OCI-LY1 (cell line): ENCODE measurements around the gene MRC2.

Experiments
- H2AFZ ChIP-seq: fragments of 200-600 bp; sonication (generic), shearing (Covaris generic); 2 replicates; pipeline ENCODE4 v1.6.0; 2014; ENCODE audit warnings: antibody characterized with exemption, mild to moderate bottlenecking, low read length
- H3F3A ChIP-seq: fragments of 200-600 bp; sonication (generic), shearing (Covaris generic); 2 replicates; pipeline ENCODE4 v1.6.0; 2014; ENCODE audit warnings: mild to moderate bottlenecking, antibody characterized with exemption, low read length, moderate library complexity; ENCODE audit not compliant: insufficient read depth
- H3K27ac ChIP-seq: fragments of 200-600 bp; sonication (generic); 2 replicates; pipeline ENCODE4 v1.5.1; 2014; ENCODE audit warnings: low read length, mixed run types, mild to moderate bottlenecking, low read depth; ENCODE audit not compliant: poor library complexity, severe bottlenecking
- H3K27me3 ChIP-seq: fragments of 200-600 bp; sonication (generic); 2 replicates; pipeline ENCODE4 v1.6.0; 2014; ENCODE audit warnings: antibody characterized with exemption, mild to moderate bottlenecking, low read length, moderate library complexity; ENCODE audit not compliant: insufficient read depth
- H3K36me3 ChIP-seq: fragments of 200-600 bp; sonication (generic); 2 replicates; pipeline ENCODE4 v1.6.1; 2014; ENCODE audit warnings: mild to moderate bottlenecking, antibody characterized with exemption, low read length, moderate library complexity, mixed read lengths; ENCODE audit not compliant: insufficient read depth
- H3K4me1 ChIP-seq: fragments of 200-600 bp; sonication (generic); 2 replicates; pipeline ENCODE4 v1.5.1; 2014; ENCODE audit warnings: mild to moderate bottlenecking, low read length, moderate library complexity; ENCODE audit not compliant: insufficient read depth, severe bottlenecking
- H3K4me2 ChIP-seq: fragments of 200-600 bp; sonication (generic), shearing (Covaris generic); 2 replicates; pipeline ENCODE4 v1.6.1; 2014; ENCODE audit warnings: low read length
- H3K4me3 ChIP-seq: fragments of 200-600 bp; sonication (generic); 2 replicates; pipeline ENCODE4 v1.5.1; 2014; ENCODE audit warnings: low read length, low read depth, mild to moderate bottlenecking, mixed read lengths; ENCODE audit not compliant: poor library complexity, severe bottlenecking
- H3K79me2 ChIP-seq: fragments of 200-600 bp; shearing (Covaris generic); 2 replicates; pipeline ENCODE4 v1.6.1; 2016; ENCODE audit warnings: mixed run types, low read length, mixed read lengths; ENCODE audit not compliant: insufficient read depth
- H3K9ac ChIP-seq: fragments of 200-600 bp; sonication (generic), shearing (Covaris generic); 2 replicates; pipeline ENCODE4 v1.6.1; 2014; ENCODE audit warnings: mild to moderate bottlenecking, low read length, mixed read lengths
- H3K9me2 ChIP-seq: fragments of 200-600 bp; sonication (generic), shearing (Covaris generic); 2 replicates; pipeline ENCODE4 v1.6.1; 2014; ENCODE audit warnings: low read depth, mild to moderate bottlenecking, low read length, mixed read lengths
- H3K9me3 ChIP-seq: fragments of 200-600 bp; shearing (Covaris generic); 2 replicates; pipeline ENCODE4 v1.6.1; 2014; ENCODE audit warnings: low read length, mixed read lengths
- H4K20me1 ChIP-seq: fragments of 200-600 bp; sonication (generic), shearing (Covaris generic); 2 replicates; pipeline ENCODE4 v1.6.0; 2016; ENCODE audit warnings: mild to moderate bottlenecking, low read length; ENCODE audit not compliant: insufficient read depth
- CTCF ChIP-seq: fragments of 200-600 bp; sonication (generic), shearing (Covaris generic); IDR thresholded peaks from 2 replicates; pipeline ENCODE4 v1.5.1; 2017; ENCODE audit warnings: mild to moderate bottlenecking, antibody characterized with exemption, low read length, moderate library complexity, mixed read lengths
- EZH2 ChIP-seq: fragments of 200-600 bp; sonication (generic), shearing (Covaris generic); IDR thresholded peaks from 2 replicates; pipeline ENCODE4 v1.8.0; 2017; ENCODE audit warnings: borderline replicate concordance, mixed run types, mild to moderate bottlenecking, antibody characterized with exemption, low read length, moderate library complexity, mixed read lengths

The MRC2 gene

GRCh38 chr17:62678214-62678919 lies 50.9 kb downstream of the MRC2 start:
- Histone ChIP-seq H3K4me1 (no peaks in the 10 kb centered on the region), H3K4me3 (no peak overlapping the region), H3K27ac (no peak overlapping the region), H3K79me2 (no peaks in the 10 kb centered on the region), H3K27me3 (0 out of 2 replicates have a peak, but pooled peaks cover 6% of the 10 kb centered on the region), H3K9ac (no peak overlapping the region), H2AFZ (no peak overlapping the region), H3K36me3 (no peaks in the 10 kb centered on the region), H3K4me2 (no peak overlapping the region), H4K20me1 (no peaks in the 10 kb centered on the region), H3K9me2 (no peaks in the 10 kb centered on the region), H3K9me3 (no peaks in the 10 kb centered on the region), H3F3A (no peaks in the 10 kb centered on the region)
- TF ChIP-seq EZH2 (no peak), CTCF (no peak)

GRCh38 chr17:62679866-62680377 lies 52.5 kb downstream of the MRC2 start:
- no peaks in the 10 kb centered on the region for H3K4me1 ChIP-seq
- no peak overlapping the region for H3K9ac ChIP-seq
- no peak overlapping the region for H3K27ac ChIP-seq
- H3K4me2 ChIP-seq = no peak overlapping the region
- no peak overlapping the region for H3K4me3 ChIP-seq
- H3F3A ChIP-seq = no peaks in the 10 kb centered on the region
- no peak for TF ChIP-seq EZH2
- TF ChIP-seq CTCF = no peak
- H3K79me2 ChIP-seq = no peaks in the 10 kb centered on the region
- H2AFZ ChIP-seq = no peak overlapping the region
- no peaks in the 10 kb centered on the region for H3K9me2 ChIP-seq
- 0 out of 2 replicates have a peak, but pooled peaks cover 5% of the 10 kb centered on the region for H3K27me3 ChIP-seq
- no peaks in the 10 kb centered on the region for H3K36me3 ChIP-seq
- no peaks in the 10 kb centered on the region for H3K9me3 ChIP-seq
- no peaks in the 10 kb centered on the region for H4K20me1 ChIP-seq

GRCh38 chr17:62680541-62681052 lies 53.1 kb downstream of the MRC2 start:
- Histone ChIP-seq H3K79me2 (no peaks in the 10 kb centered on the region), H3K4me3 (no peak overlapping the region), H3K27ac (no peak overlapping the region), H3K9me2 (no peaks in the 10 kb centered on the region), H3K4me1 (no peaks in the 10 kb centered on the region), H3K4me2 (no peak overlapping the region), H3K9me3 (no peaks in the 10 kb centered on the region), H2AFZ (no peak overlapping the region), H3K9ac (no peak overlapping the region), H3K36me3 (no peaks in the 10 kb centered on the region), H3K27me3 (0 out of 2 replicates have a peak, but pooled peaks cover 2% of the 10 kb centered on the region), H4K20me1 (no peaks in the 10 kb centered on the region), H3F3A (no peaks in the 10 kb centered on the region)
- TF ChIP-seq EZH2 = no peak
- TF ChIP-seq CTCF = no peak
